Endometrium (tissue), 2 donors: ENCODE data around the gene NRXN3.
"Not testable (repeated sequence)": the region's sequence is repeated elsewhere in the genome, so short reads cannot be mapped to it uniquely, and the experiment has no call there.

Experiments
- FAIRE-seq: peaks from 2 replicates; lab custom pipeline; 2012; peaks lifted over from hg19 to GRCh38; lab: Jason Lieb, UNC
- donor health status: control.
- donor health status: control.

Gene NRXN3

GRCh38 chr14:78487573-78487972, 317.4 kb downstream of the NRXN3 start:
- FAIRE-seq: not testable (repeated sequence)

GRCh38 chr14:78488938-78489337, 318.8 kb downstream of the NRXN3 start:
- no peak for FAIRE-seq

GRCh38 chr14:78491048-78491447, 320.9 kb downstream of the NRXN3 start:
- no peak for FAIRE-seq

GRCh38 chr14:78498062-78498595, 328.0 kb downstream of the NRXN3 start:
- FAIRE-seq: no peak

- FAIRE-seq: no peak
Observed at GRCh38 chr14:78501909-78502308, 331.7 kb downstream of the NRXN3 start.

- FAIRE-seq: no peak
Observed at GRCh38 chr14:78508023-78508422, 337.9 kb downstream of the NRXN3 start.

GRCh38 chr14:78509516-78509915, 339.3 kb downstream of the NRXN3 start:
- FAIRE-seq: no peak

- no peak for FAIRE-seq
Observed at GRCh38 chr14:78512021-78512420, 341.8 kb downstream of the NRXN3 start.

GRCh38 chr14:78519863-78520262, 349.7 kb downstream of the NRXN3 start:
- no peak for FAIRE-seq

GRCh38 chr14:78524196-78524595, 354.0 kb downstream of the NRXN3 start:
- FAIRE-seq: no peak

- no peak for FAIRE-seq
Observed at GRCh38 chr14:78524766-78525165, 354.6 kb downstream of the NRXN3 start.

GRCh38 chr14:78530078-78530477, 359.9 kb downstream of the NRXN3 start:
- no peak for FAIRE-seq

- no peak for FAIRE-seq
Observed at GRCh38 chr14:78534141-78534540, 364.0 kb downstream of the NRXN3 start.

- FAIRE-seq: no peak
Observed at GRCh38 chr14:78535041-78535440, 364.9 kb downstream of the NRXN3 start.

- FAIRE-seq: not testable (repeated sequence)
Observed at GRCh38 chr14:78541788-78542187, 371.6 kb downstream of the NRXN3 start.

- FAIRE-seq: no peak
Observed at GRCh38 chr14:78543433-78543832, 373.3 kb downstream of the NRXN3 start.

GRCh38 chr14:78561074-78561473, 390.9 kb downstream of the NRXN3 start:
- FAIRE-seq: no peak

GRCh38 chr14:78566026-78566858, 396.1 kb downstream of the NRXN3 start:
- no peak for FAIRE-seq

- FAIRE-seq: no peak
Observed at GRCh38 chr14:78566859-78567172, 396.6 kb downstream of the NRXN3 start.

GRCh38 chr14:78567343-78567742, 397.2 kb downstream of the NRXN3 start:
- no peak for FAIRE-seq

GRCh38 chr14:78573736-78574135, 403.6 kb downstream of the NRXN3 start:
- not testable (repeated sequence) for FAIRE-seq

GRCh38 chr14:78576437-78577166, 406.4 kb downstream of the NRXN3 start:
- FAIRE-seq: no peak

GRCh38 chr14:78581229-78581628, 411.1 kb downstream of the NRXN3 start:
- FAIRE-seq: no peak
